Endothelial cell of umbilical vein (primary cell): ENCODE data around the gene ADARB1. TPM values are rescaled to one million over a fixed set of nuclear protein-coding genes. Genes with fewer than 3 reads are reported as not detected.

Source experiments
- BruUV-seq: library from RNA; stranded (reverse); fragments of 400-500 nt; replicated peaks from 2 replicates; lab custom pipeline; 2021; lab: Mats Ljungman, UMichigan
- CTCF ChIA-PET: fragments of 300-600, 350-600 bp; sonication (Branson Sonifier 250); formaldehyde crosslinking; loops from one replicate; lab custom pipeline; 2021; ENCODE audit warnings: antibody characterized with exemption, inconsistent platforms; lab: Charles Lee
- POLR2A ChIA-PET: fragments of 300-600, 350-600 bp; sonication (Branson Sonifier 250); formaldehyde crosslinking; loops from one replicate; lab custom pipeline; 2021; ENCODE audit warnings: antibody characterized with exemption, inconsistent platforms; lab: Charles Lee
- DNase-seq: peaks from one replicate; pipeline ENCODE4 v3.0.0-alpha.2; 2011; ENCODE audit warnings: low read depth, low spot score
- FAIRE-seq: peaks from 2 replicates; lab custom pipeline; 2011; peaks lifted over from hg19 to GRCh38; lab: Jason Lieb, UNC
- H2AFZ ChIP-seq: 2 replicates; pipeline ENCODE4 v1.6.0; 2012; ENCODE audit warnings: low read depth, low read length, control low read depth, inconsistent platforms
- H3K27ac ChIP-seq: 2 replicates; pipeline ENCODE4 v1.5.1; 2011; ENCODE audit warnings: low read depth, mild to moderate bottlenecking, control low read depth, low read length, moderate library complexity; ENCODE audit not compliant: insufficient read depth
- H3K27me3 ChIP-seq, 2 experiments: 2 replicates each; pipeline versions ENCODE4 v1.6.0 to v1.6.1; 2011; ENCODE audit warnings: low read length in 2 of 2, mixed read lengths in 1 of 2; ENCODE audit not compliant: control insufficient read depth in 2 of 2, insufficient read depth in 2 of 2
- H3K36me3 ChIP-seq, 2 experiments: 2 replicates in 1 of 2; 3 replicates in 1 of 2; pipeline ENCODE4 v1.5.1; 2011; ENCODE audit warnings: low read length in 2 of 2, mild to moderate bottlenecking in 1 of 2, moderate library complexity in 1 of 2; ENCODE audit not compliant: control insufficient read depth in 2 of 2, insufficient read depth in 2 of 2; ENCODE audit errors: extremely low read depth in 1 of 2
- H3K4me1 ChIP-seq: 3 replicates; pipeline ENCODE4 v1.5.1; 2011; ENCODE audit warnings: mild to moderate bottlenecking, low read length; ENCODE audit not compliant: control insufficient read depth, insufficient read depth; ENCODE audit errors: extremely low read depth
- H3K4me2 ChIP-seq: 2 replicates; pipeline ENCODE4 v1.6.1; 2011; ENCODE audit warnings: low read length, control low read depth, mixed read lengths; ENCODE audit not compliant: insufficient read depth
- H3K4me3 ChIP-seq, 3 experiments: fragments of 200-600 bp in 1 of 3; sonication (generic), shearing (Covaris generic) in 1 of 3; replicated peaks in 1 of 3; 2 replicates each; pipeline ENCODE4 v1.5.1; 2011 to 2016; ENCODE audit warnings: control low read depth in 3 of 3, low read length in 3 of 3, mild to moderate bottlenecking in 2 of 3, inconsistent platforms in 1 of 3, low read depth in 1 of 3, moderate library complexity in 1 of 3; ENCODE audit not compliant: insufficient read depth in 1 of 3
- H3K79me2 ChIP-seq: 2 replicates; pipeline ENCODE4 v1.6.0; 2012; ENCODE audit warnings: low read length, inconsistent platforms; ENCODE audit not compliant: control insufficient read depth, insufficient read depth
- H3K9ac ChIP-seq: replicated peaks from 2 replicates; pipeline ENCODE3; 2011; ENCODE audit warnings: low read length, control low read depth; ENCODE audit not compliant: insufficient read depth; ENCODE audit errors: extremely low read depth
- H3K9me1 ChIP-seq: replicated peaks from 3 replicates; pipeline ENCODE4 v1.6.0; 2011; ENCODE audit warnings: mild to moderate bottlenecking, low read length; ENCODE audit not compliant: control insufficient read depth, insufficient read depth; ENCODE audit errors: extremely low read depth
- H3K9me3 ChIP-seq: replicated peaks from 2 replicates; pipeline ENCODE4 v1.5.1; 2012; ENCODE audit warnings: low read length, inconsistent platforms; ENCODE audit not compliant: control insufficient read depth, insufficient read depth
- H4K20me1 ChIP-seq: replicated peaks from 2 replicates; pipeline ENCODE3; 2011; ENCODE audit warnings: mild to moderate bottlenecking, low read length; ENCODE audit not compliant: control insufficient read depth, insufficient read depth; ENCODE audit errors: extremely low read depth
- CTCF ChIP-seq, 2 donors: IDR thresholded peaks; 1 replicate in 1 of 2; 2 replicates in 1 of 2; pipeline ENCODE4 v1.5.1; 2011; ENCODE audit warnings: low read length in 2 of 2, mild to moderate bottlenecking in 2 of 2, moderate library complexity in 2 of 2, control low read depth in 1 of 2, inconsistent platforms in 1 of 2, low read depth in 1 of 2; ENCODE audit not compliant: insufficient read depth in 1 of 2; ENCODE audit errors: extremely low read depth in 1 of 2
- EZH2 ChIP-seq: IDR thresholded peaks from 2 replicates; pipeline ENCODE4 v1.6.1; 2012; ENCODE audit warnings: borderline replicate concordance, low read depth, mild to moderate bottlenecking, moderate library complexity, low read length, inconsistent platforms; ENCODE audit not compliant: severe bottlenecking
- FOS ChIP-seq: IDR thresholded peaks from 2 replicates; pipeline ENCODE4 v1.6.1; 2011; ENCODE audit warnings: mild to moderate bottlenecking, low read length, moderate library complexity, borderline replicate concordance; ENCODE audit not compliant: insufficient read depth
- GATA2 ChIP-seq: IDR thresholded peaks from 2 replicates; pipeline ENCODE4 v1.7.0; 2011; ENCODE audit warnings: low read depth, mild to moderate bottlenecking, moderate library complexity, mixed read lengths, low read length; ENCODE audit not compliant: insufficient read length, insufficient read depth
- JUN ChIP-seq: IDR thresholded peaks from 2 replicates; pipeline ENCODE4 v1.6.1; 2011; ENCODE audit warnings: borderline replicate concordance, low read depth; ENCODE audit not compliant: insufficient read length, insufficient read depth
- MYC ChIP-seq: IDR thresholded peaks from one replicate; pipeline ENCODE4 v1.6.1; 2011; ENCODE audit warnings: mild to moderate bottlenecking, low read depth, low read length
- POLR2A ChIP-seq: IDR thresholded peaks from 2 replicates; pipeline ENCODE4 v1.6.1; 2012; ENCODE audit warnings: low read depth, mild to moderate bottlenecking, control low read depth, low read length
- POLR2AphosphoS5 ChIP-seq: IDR thresholded peaks from 2 replicates; pipeline ENCODE4 v1.6.1; 2012; ENCODE audit warnings: low read depth, mild to moderate bottlenecking, control low read depth, low read length, moderate library complexity; ENCODE audit not compliant: insufficient read depth
- dilution Hi-C: fragments of 300-500 bp; cut with MboI; formaldehyde crosslinking; loops from one replicate; pipeline ENCODE4 v1.15.0; 2019; ENCODE audit warnings: low sequenced_read_pairs; ENCODE audit not compliant: extremely low pct_ligation_motif_present
- intact Hi-C: fragments of 100-400 bp; cut with micrococcal nuclease; formaldehyde crosslinking; loops from one replicate; pipeline ENCODE4 v1.10.0; 2022
- polyA plus RNA-seq, 4 experiments: library from polyadenylated mRNA; depleted of rRNA in 3 of 4; stranded (reverse) in 3 of 4; unstranded in 1 of 4; fragments of >200 nt; gene quantifications; 2 replicates each; pipeline versions ENCODE4 v1.2.1 to v1.2.3, GENCODE V29; 2011 to 2012; ENCODE audit warnings: missing spikeins in 1 of 4
- total RNA-seq: library from RNA; stranded (reverse); gene quantifications from 2 replicates; pipeline ENCODE4 v1.2.3, GENCODE V29; 2021
- TF ChIP-seq, protein P1 (sequence below): IDR thresholded peaks from 2 replicates; pipeline ENCODE4 v1.6.1; 2011; ENCODE audit not compliant: insufficient read depth, insufficient read length

The ADARB1 gene
- total and polyA plus RNA-seq, 2 donors (not counting 3 experiments of a cell fraction or from before 2014, with no cell fraction given), result 32.5 to 54.3 TPM

- Histone ChIP-seq H3K79me2 (no peaks in the 10 kb centered on the region), H3K4me1 (no peaks in the 10 kb centered on the region), H3K27ac (no peak overlapping the region), H3K9ac (no peak overlapping the region), H3K9me1 (no peaks in the 10 kb centered on the region), H2AFZ (no peak overlapping the region), H3K4me2 (no peak overlapping the region), H4K20me1 (no peaks in the 10 kb centered on the region), H3K9me3 (no peaks in the 10 kb centered on the region), H3K4me3 (no peak overlapping the region), H3K27me3 (peaks cover 5 to 6% of the 10 kb centered on the region in 2 experiments), H3K36me3 (no peaks in the 10 kb centered on the region)
- DNase-seq (no peak), FAIRE-seq (no peak)
- POLR2A ChIA-PET, result no interaction called here
- no TSS peak for BruUV-seq
- TF ChIP-seq GATA2 (no peak), MYC (no peak), JUN (no peak), CTCF (IDR thresholded peaks at IDR 0.05; ENCODE audit: extremely low read depth in 1 of 2, insufficient read depth in 1 of 2, low read depth in 1 of 2, low read length in 2 of 2) (no peak), POLR2AphosphoS5 (no peak), POLR2A (no peak), FOS (no peak), EZH2 (no peak)
- TF ChIP-seq, protein P1, sequence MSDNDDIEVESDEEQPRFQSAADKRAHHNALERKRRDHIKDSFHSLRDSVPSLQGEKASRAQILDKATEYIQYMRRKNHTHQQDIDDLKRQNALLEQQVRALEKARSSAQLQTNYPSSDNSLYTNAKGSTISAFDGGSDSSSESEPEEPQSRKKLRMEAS, result no peak
- intact Hi-C loops (no loop called here), dilution Hi-C loops (no loop called here)
- CTCF ChIA-PET, result no interaction called here
Measured at GRCh38 chr21:45041351-45041805, 33.0 kb upstream of the ADARB1 start.
